SK-N-SH (cell line): Measurements from ENCODE around the gene TMPRSS13. TPM values are rescaled to one million over a fixed set of nuclear protein-coding genes. Genes with fewer than 3 reads are reported as not detected.

ENCODE experiments used
- CTCF ChIA-PET: fragments of 300-600, 350-600 bp; formaldehyde crosslinking; extraction: SDS; loops from one replicate; lab custom pipeline; 2021; lab: Yijun Ruan, JAX
- POLR2A ChIA-PET: fragments of 350-600 bp; sonication (Branson Sonifier 250); formaldehyde crosslinking; extraction: SDS; loops from one replicate; lab custom pipeline; 2020; ENCODE audit warnings: antibody characterized with exemption, inconsistent platforms; lab: Yijun Ruan, JAX
- DNase-seq: peaks from one replicate; pipeline ENCODE4 v3.0.0; 2012
- H2AFZ ChIP-seq: fragments of 200-600 bp; sonication (generic); 2 replicates; pipeline ENCODE4 v1.8.1; 2016; ENCODE audit warnings: antibody characterized with exemption, mild to moderate bottlenecking, low read depth
- H3F3A ChIP-seq: fragments of 200-600 bp; sonication (generic); replicated peaks from 2 replicates; pipeline ENCODE3; 2016; ENCODE audit warnings: antibody characterized with exemption, mild to moderate bottlenecking; ENCODE audit not compliant: insufficient read depth
- H3K27ac ChIP-seq, 2 experiments: fragments of 200-500 bp in 1 of 2; fragments of 200-600 bp in 1 of 2; sonication (Bioruptor generic) in 1 of 2; sonication (generic), shearing (Covaris generic) in 1 of 2; 2 replicates each; pipeline versions ENCODE4 v1.5.1 to v1.6.1; 2014 to 2016; ENCODE audit warnings: low read depth in 2 of 2, inconsistent platforms in 1 of 2, low read length in 1 of 2, mild to moderate bottlenecking in 1 of 2, mixed read lengths in 1 of 2
- H3K27me3 ChIP-seq: fragments of 200-600 bp; sonication (generic), shearing (Covaris generic); 2 replicates; pipeline ENCODE4 v1.6.1; 2016; ENCODE audit warnings: mixed run types; ENCODE audit not compliant: insufficient read depth
- H3K36me3 ChIP-seq, 2 experiments: fragments of 200-500 bp in 1 of 2; fragments of 200-600 bp in 1 of 2; sonication (Bioruptor generic) in 1 of 2; sonication (generic) in 1 of 2; replicated peaks in 1 of 2; 2 replicates each; pipeline versions ENCODE3 to v1.5.1; 2014 to 2016; ENCODE audit warnings: low read length in 1 of 2, mild to moderate bottlenecking in 1 of 2; ENCODE audit not compliant: insufficient read depth in 2 of 2, control insufficient read depth in 1 of 2
- H3K4me1 ChIP-seq, 2 experiments: fragments of 200-500 bp in 1 of 2; fragments of 200-600 bp in 1 of 2; sonication (Bioruptor generic) in 1 of 2; sonication (generic), shearing (Covaris generic) in 1 of 2; 2 replicates each; pipeline versions ENCODE4 v1.5.1 to v1.6.1; 2014 to 2016; ENCODE audit warnings: low read depth in 1 of 2, low read length in 1 of 2, mixed run types in 1 of 2; ENCODE audit not compliant: insufficient read depth in 2 of 2, control insufficient read depth in 1 of 2
- H3K4me2 ChIP-seq: fragments of 200-600 bp; sonication (generic), shearing (Covaris generic); 2 replicates; pipeline ENCODE4 v1.6.1; 2017; ENCODE audit warnings: mixed run types
- H3K4me3 ChIP-seq, 2 experiments: fragments of 200-500 bp in 1 of 2; fragments of 200-600 bp in 1 of 2; sonication (Bioruptor generic) in 1 of 2; sonication (generic), shearing (Covaris generic) in 1 of 2; 2 replicates each; pipeline versions ENCODE4 v1.5.1 to v1.8.1; 2014 to 2016; ENCODE audit warnings: low read depth in 2 of 2, inconsistent platforms in 1 of 2, low read length in 1 of 2, mild to moderate bottlenecking in 1 of 2, mixed read lengths in 1 of 2, moderate library complexity in 1 of 2
- H3K79me2 ChIP-seq: fragments of 200-600 bp; sonication (generic); 2 replicates; pipeline ENCODE4 v1.8.1; 2017; ENCODE audit warnings: mild to moderate bottlenecking; ENCODE audit not compliant: insufficient read depth
- H3K9ac ChIP-seq: fragments of 200-600 bp; sonication (generic); 2 replicates; pipeline ENCODE4 v1.6.1; 2017; ENCODE audit warnings: mixed run types
- H3K9me2 ChIP-seq: fragments of 200-600 bp; sonication (generic); 2 replicates; pipeline ENCODE4 v1.6.1; 2017; ENCODE audit warnings: mixed run types
- H3K9me3 ChIP-seq: fragments of 200-600 bp; sonication (generic); 2 replicates; pipeline ENCODE4 v1.6.1; 2017; ENCODE audit warnings: mixed run types, mild to moderate bottlenecking, moderate library complexity
- H4K20me1 ChIP-seq: fragments of 200-600 bp; sonication (generic); 2 replicates; pipeline ENCODE4 v1.6.1; 2017; ENCODE audit warnings: mild to moderate bottlenecking, mixed run types; ENCODE audit not compliant: insufficient read depth
- EP300 ChIP-seq, 2 experiments: IDR thresholded peaks; 2 replicates each; pipeline versions ENCODE4 v1.4.0 to v1.6.1; 2012; ENCODE audit warnings: borderline replicate concordance in 1 of 2, low read depth in 1 of 2, low read length in 1 of 2
- RAD21 ChIP-seq: IDR thresholded peaks from 2 replicates; pipeline ENCODE4 v1.6.1; 2012; ENCODE audit warnings: mild to moderate bottlenecking, low read length
- RCOR1 ChIP-seq: fragments of 150-350 bp; IDR thresholded peaks from 2 replicates; pipeline ENCODE4 v1.6.1; 2017; ENCODE audit warnings: antibody characterized with exemption, low read length
- REST ChIP-seq: IDR thresholded peaks from 2 replicates; pipeline ENCODE4 v1.6.1; 2012; ENCODE audit warnings: mild to moderate bottlenecking, low read depth, low read length, moderate library complexity
- SMC3 ChIP-seq: IDR thresholded peaks from 2 replicates; pipeline ENCODE4 v1.6.1; 2012; ENCODE audit warnings: low read depth, low read length, improper control_type of control experiment
- YY1 ChIP-seq: IDR thresholded peaks from 2 replicates; pipeline ENCODE4 v1.4.0; 2012; ENCODE audit warnings: low read depth, mild to moderate bottlenecking
- WGBS: methylation state at CpG from one replicate; pipeline ENCODE4 v1.1.6; 2017; ENCODE audit warnings: low lambda C conversion rate; 5-methylcytosine and 5-hydroxymethylcytosine counted together
- polyA plus RNA-seq, 3 experiments: library from polyadenylated mRNA; depleted of rRNA; stranded (reverse); fragments of >200 nt; gene quantifications; 2 replicates each; pipeline ENCODE4 v1.2.3, GENCODE V29; 2012

TMPRSS13 gene
- polyA plus RNA-seq, 1 of the 3 experiments (the other 2 are of a cell fraction), result not detected

- Histone ChIP-seq H3K9me3 (no peaks in the 10 kb centered on the region), H3K9ac (no peak overlapping the region), H3K4me3 (no peak overlapping the region), H3K4me1 (no peaks in the 10 kb centered on the region), H4K20me1 (no peaks in the 10 kb centered on the region), H3K27me3 (no peaks in the 10 kb centered on the region; the same call in 1 of the 2 replicates), H3K4me2 (no peak overlapping the region), H3K27ac (no peak overlapping the region), H3K36me3 (no peaks in the 10 kb centered on the region), H3K9me2 (no peaks in the 10 kb centered on the region), H3F3A (no peaks in the 10 kb centered on the region), H2AFZ (no peak overlapping the region), H3K79me2 (no peaks in the 10 kb centered on the region)
- 61% methylated on average over 9 of the region's 9 CpGs for WGBS
- no peak for DNase-seq
- TF ChIP-seq SMC3 (no peak), YY1 (no peak), EP300 (IDR thresholded peaks at IDR 0.05; ENCODE audit: borderline replicate concordance in 1 of 2, low read depth in 1 of 2, low read length in 1 of 2) (no peak)
- ChIA-PET CTCF (interaction anchor here (1.3 to 1.4 kb wide), 2 partner anchors 22 to 26 kb away, joined by 3 to 4 read pairs; no protein-coding TSS in a partner anchor), POLR2A (no interaction called here)
Observed at GRCh38 chr11:117972629-117973502, 43.7 kb upstream of the TMPRSS13 start.

GRCh38 chr11:117972044-117972443 lies 42.8 kb upstream of the TMPRSS13 start:
- Histone ChIP-seq H3F3A (no peaks in the 10 kb centered on the region), H3K27me3 (no peaks in the 10 kb centered on the region; the same call in 1 of the 2 replicates), H3K4me3 (no peak overlapping the region), H4K20me1 (no peaks in the 10 kb centered on the region), H3K4me2 (no peak overlapping the region), H2AFZ (no peak overlapping the region), H3K9me2 (no peaks in the 10 kb centered on the region), H3K9ac (no peak overlapping the region), H3K79me2 (no peaks in the 10 kb centered on the region), H3K9me3 (no peaks in the 10 kb centered on the region), H3K27ac (no peak overlapping the region), H3K36me3 (no peaks in the 10 kb centered on the region), H3K4me1 (no peaks in the 10 kb centered on the region)
- 51% methylated on average over 10 of the region's 10 CpGs for WGBS
- DNase-seq, result no peak
- TF ChIP-seq RCOR1, result no peak
- TF ChIP-seq REST, result no peak
- TF ChIP-seq RAD21, result no peak
- ChIA-PET POLR2A (no interaction called here), CTCF (interaction anchor here (1.3 kb wide), 1 partner anchor 25 kb away, joined by 4 read pairs; no protein-coding TSS in a partner anchor)
